Tibial artery (tissue), 4 donors: ENCODE measurements around the gene POLR2J3.
"Not testable (repeated sequence)": the region's sequence is repeated elsewhere in the genome, so short reads cannot be mapped to it uniquely, and the experiment has no call there.

Source experiments
- DNase-seq, 2 donors: peaks; one replicate each; pipeline ENCODE4 v3.0.0-alpha.2; 2019
- H3K27ac ChIP-seq, 2 donors: fragments of 200-600 bp; sonication (generic) in 1 of 2; 1 replicate in 1 of 2; 2 replicates in 1 of 2; pipeline ENCODE4 v1.5.1; 2018 to 2019; ENCODE audit warnings: mild to moderate bottlenecking in 1 of 2
- H3K27me3 ChIP-seq, 2 donors: fragments of 200-600 bp; sonication (generic) in 1 of 2; one replicate each; pipeline versions ENCODE4 v1.5.1 to v1.6.0; 2016 to 2019
- H3K36me3 ChIP-seq, 3 donors: fragments of 200-600 bp; sonication (generic) in 2 of 3; one replicate each; pipeline ENCODE4 v1.5.1; 2016 to 2019; ENCODE audit warnings: mild to moderate bottlenecking in 2 of 3
- H3K4me1 ChIP-seq, 4 donors: fragments of 200-600 bp; sonication (generic) in 2 of 4; 1 replicate in 3 of 4; 2 replicates in 1 of 4; pipeline ENCODE4 v1.5.1; 2016 to 2019
- H3K4me3 ChIP-seq, 2 donors: fragments of 200-600 bp; sonication (generic) in 1 of 2; 1 replicate in 1 of 2; 2 replicates in 1 of 2; pipeline ENCODE4 v1.5.1; 2018 to 2019; ENCODE audit warnings: mild to moderate bottlenecking in 2 of 2
- H3K9me3 ChIP-seq, 3 donors: fragments of 200-600 bp; sonication (generic) in 1 of 3; one replicate each; pipeline ENCODE4 v1.5.1; 2016 to 2019
- intact Hi-C: fragments of 100-400 bp; cut with DNase I; formaldehyde crosslinking; loops from one replicate; pipeline ENCODE4 v1.15.0; 2023; ENCODE audit warnings: low total_unique reads

Gene POLR2J3

GRCh38 chr7:102550808-102551422 lies 21.5 kb downstream of the POLR2J3 start, which contains the start of gene SPDYE2:
Gene SPDYE2, plus strand, starts transcription at chr7:102551226. Its CDS starts 2,030 bp downstream, at chr7:102553256.
- H3K9me3 ChIP-seq, intact Hi-C loops, DNase-seq, H3K36me3 ChIP-seq, H3K4me3 ChIP-seq, H3K4me1 ChIP-seq, H3K27ac ChIP-seq, H3K27me3 ChIP-seq: not testable (repeated sequence)

GRCh38 chr7:102546353-102546752 lies 26.0 kb downstream of the POLR2J3 start:
- H3K9me3 ChIP-seq, intact Hi-C loops, DNase-seq, H3K36me3 ChIP-seq, H3K27me3 ChIP-seq, H3K4me3 ChIP-seq, H3K4me1 ChIP-seq, H3K27ac ChIP-seq: not testable (repeated sequence)

- H3K4me1 ChIP-seq, H3K27ac ChIP-seq, intact Hi-C loops, H3K36me3 ChIP-seq, H3K27me3 ChIP-seq, H3K9me3 ChIP-seq, H3K4me3 ChIP-seq, DNase-seq: not testable (repeated sequence)
Measured at GRCh38 chr7:102545288-102545687, 27.1 kb downstream of the POLR2J3 start.

- H3K4me1 ChIP-seq, H3K27me3 ChIP-seq, H3K4me3 ChIP-seq, DNase-seq, intact Hi-C loops, H3K36me3 ChIP-seq, H3K27ac ChIP-seq, H3K9me3 ChIP-seq: not testable (repeated sequence)
Measured at GRCh38 chr7:102544372-102544771, 28.0 kb downstream of the POLR2J3 start.

- H3K27me3 ChIP-seq, H3K36me3 ChIP-seq, intact Hi-C loops: not testable (repeated sequence)
Measured at GRCh38 chr7:102543596-102543995, 28.8 kb downstream of the POLR2J3 start, which contains the start of gene UPK3BL2. Gene UPK3BL2, minus strand, starts transcription at chr7:102543696. Its CDS starts 60 bp downstream, at chr7:102543636.

DNA sequence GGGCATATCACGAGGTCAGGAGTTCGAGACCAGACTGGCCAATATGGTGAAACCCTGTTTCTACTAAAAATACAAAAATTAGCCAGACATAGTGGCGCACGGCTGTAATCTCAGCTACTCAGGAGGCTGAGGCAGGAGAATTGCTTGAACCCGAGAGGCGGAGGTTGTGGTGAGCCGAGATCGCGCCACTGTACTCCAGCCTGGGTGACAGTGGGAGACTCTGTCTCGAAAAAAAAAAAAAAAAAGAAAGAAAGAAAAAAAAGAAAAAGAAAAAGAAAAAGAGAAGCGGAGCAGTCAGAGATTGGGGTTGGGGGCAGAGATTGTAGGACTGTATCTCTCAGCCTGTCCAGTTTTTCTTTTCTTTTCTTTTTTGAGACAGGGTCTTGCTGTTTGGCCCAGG lies 29.6 kb downstream of the POLR2J3 start:
- H3K4me3 ChIP-seq, H3K4me1 ChIP-seq, H3K36me3 ChIP-seq, H3K27ac ChIP-seq, H3K9me3 ChIP-seq, intact Hi-C loops, H3K27me3 ChIP-seq: not testable (repeated sequence)
- peak in 1 of 2 donors; percentile 17 for DNase-seq

More at GRCh38 chr7:102543596-102543995, 28.8 kb downstream of the POLR2J3 start, which contains the start of gene UPK3BL2:
- not testable (repeated sequence) for H3K4me1 ChIP-seq, H3K9me3 ChIP-seq, H3K4me3 ChIP-seq, H3K27ac ChIP-seq, DNase-seq

- intact Hi-C loops, DNase-seq, H3K36me3 ChIP-seq, H3K9me3 ChIP-seq, H3K27ac ChIP-seq, H3K4me1 ChIP-seq, H3K4me3 ChIP-seq, H3K27me3 ChIP-seq: not testable (repeated sequence)
Measured at GRCh38 chr7:102542083-102542482, 30.3 kb downstream of the POLR2J3 start.

DNA sequence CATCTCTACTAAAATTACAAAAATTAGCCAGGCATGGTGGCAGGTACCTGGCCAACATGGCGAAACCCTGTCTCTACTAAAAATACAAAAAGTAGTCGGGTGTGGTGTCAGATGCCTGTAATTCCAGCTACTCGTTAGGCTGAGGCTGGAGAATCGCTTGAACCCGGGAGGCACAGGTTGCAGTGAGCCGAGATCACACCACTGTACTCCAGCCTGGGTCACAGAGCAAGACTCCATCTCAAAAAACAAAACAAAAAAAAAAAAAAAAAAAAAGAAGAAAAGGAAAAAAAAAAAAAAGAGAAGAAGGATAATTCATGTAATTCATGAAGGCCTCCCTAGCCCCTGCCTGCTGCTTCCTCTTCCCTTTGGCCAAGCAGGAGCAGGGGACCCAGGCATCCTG lies 31.8 kb downstream of the POLR2J3 start:
- peak in 1 of 2 donors; percentile 10 for DNase-seq
- H3K9me3 ChIP-seq: not testable (repeated sequence)

DNA sequence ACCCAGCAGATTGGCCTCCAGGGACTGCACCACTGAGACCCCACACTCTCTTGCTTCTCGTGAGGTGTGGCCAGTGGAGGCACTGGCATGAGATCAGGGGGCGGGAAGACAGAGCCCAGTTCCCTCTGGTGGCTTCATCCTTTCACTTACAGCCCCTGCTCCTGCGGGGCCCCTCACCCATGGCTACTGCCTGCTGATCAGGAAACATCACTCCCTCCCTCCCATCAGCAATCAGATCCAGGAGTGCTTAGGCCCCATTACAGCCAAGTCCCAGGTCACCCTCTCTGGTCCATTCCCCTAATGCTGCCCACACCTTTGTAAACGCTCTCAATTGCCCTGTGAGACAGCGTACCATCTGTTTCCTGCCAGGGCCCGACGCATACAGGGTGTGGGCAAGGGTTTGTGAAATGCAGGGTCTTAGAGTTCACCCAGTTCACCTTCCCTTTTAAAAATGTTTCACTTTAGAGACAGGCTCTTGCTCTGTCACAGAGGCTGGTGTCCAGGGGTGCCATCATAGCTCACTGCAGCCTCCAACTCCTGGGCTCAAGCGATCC lies 37.2 kb downstream of the POLR2J3 start:
- H3K9me3 ChIP-seq, H3K27ac ChIP-seq, intact Hi-C loops, H3K36me3 ChIP-seq, H3K4me3 ChIP-seq, H3K27me3 ChIP-seq, DNase-seq, H3K4me1 ChIP-seq: not testable (repeated sequence)

More for the DNA sequence above, 31.8 kb downstream of the POLR2J3 start:
- H3K27ac ChIP-seq, intact Hi-C loops, H3K36me3 ChIP-seq, H3K4me3 ChIP-seq, H3K27me3 ChIP-seq, H3K4me1 ChIP-seq: not testable (repeated sequence)

GRCh38 chr7:102532127-102532526 lies 40.3 kb downstream of the POLR2J3 start:
- H3K4me3 ChIP-seq, intact Hi-C loops, H3K27ac ChIP-seq, H3K27me3 ChIP-seq, H3K4me1 ChIP-seq, H3K36me3 ChIP-seq, H3K9me3 ChIP-seq, DNase-seq: not testable (repeated sequence)

DNA sequence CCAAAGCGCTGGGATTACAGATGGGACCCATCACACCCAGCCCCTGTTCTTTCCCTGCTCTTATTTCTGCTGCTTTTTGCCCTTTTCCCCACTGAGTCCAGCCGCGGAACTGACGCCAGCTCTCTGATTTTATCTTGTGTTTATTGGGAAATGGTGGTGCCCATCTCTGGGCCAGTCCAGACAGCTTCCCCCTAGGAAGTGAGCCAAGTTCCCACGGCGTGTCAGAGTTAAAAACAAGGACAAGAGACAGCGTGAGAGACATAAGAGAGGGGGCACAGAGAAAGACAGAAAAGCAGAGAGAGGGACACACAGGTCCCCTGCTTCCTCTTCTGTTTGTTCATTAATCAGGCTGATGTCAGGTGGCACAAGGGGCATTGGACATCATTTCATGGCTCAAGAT lies 40.8 kb downstream of the POLR2J3 start:
- intact Hi-C loops, H3K9me3 ChIP-seq, H3K27ac ChIP-seq, H3K27me3 ChIP-seq, H3K4me3 ChIP-seq, H3K4me1 ChIP-seq, H3K36me3 ChIP-seq: not testable (repeated sequence)
- peak in 1 of 2 donors; percentile 24 for DNase-seq

- H3K9me3 ChIP-seq, H3K27me3 ChIP-seq, H3K4me3 ChIP-seq, H3K36me3 ChIP-seq, H3K27ac ChIP-seq, intact Hi-C loops, H3K4me1 ChIP-seq: not testable (repeated sequence)
- peak in 1 of 2 donors; percentile 5 for DNase-seq
Measured at GRCh38 chr7:102527822-102528793, 44.3 kb downstream of the POLR2J3 start.

DNA sequence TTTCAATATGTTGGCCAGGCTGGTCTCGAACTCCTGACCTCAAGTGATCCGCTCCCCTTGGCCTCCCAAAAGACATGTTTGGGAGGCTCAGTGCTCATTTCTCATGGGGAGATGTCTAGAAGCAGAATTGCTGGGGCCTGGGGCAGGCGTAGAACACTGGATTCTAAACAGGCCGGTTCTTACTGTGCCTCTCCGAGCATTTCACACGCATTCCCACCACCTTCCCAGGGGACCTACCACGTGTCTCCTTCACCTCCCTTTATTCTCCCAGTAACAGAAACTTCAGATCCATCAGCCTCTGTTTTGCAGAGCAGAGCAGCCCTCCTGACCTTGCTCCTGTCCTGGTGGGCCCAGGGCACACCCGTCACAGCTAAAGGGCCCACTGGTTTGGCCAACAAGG lies 45.2 kb downstream of the POLR2J3 start:
- DNase-seq, intact Hi-C loops, H3K27ac ChIP-seq, H3K36me3 ChIP-seq, H3K4me3 ChIP-seq, H3K27me3 ChIP-seq, H3K9me3 ChIP-seq, H3K4me1 ChIP-seq: not testable (repeated sequence)

DNA sequence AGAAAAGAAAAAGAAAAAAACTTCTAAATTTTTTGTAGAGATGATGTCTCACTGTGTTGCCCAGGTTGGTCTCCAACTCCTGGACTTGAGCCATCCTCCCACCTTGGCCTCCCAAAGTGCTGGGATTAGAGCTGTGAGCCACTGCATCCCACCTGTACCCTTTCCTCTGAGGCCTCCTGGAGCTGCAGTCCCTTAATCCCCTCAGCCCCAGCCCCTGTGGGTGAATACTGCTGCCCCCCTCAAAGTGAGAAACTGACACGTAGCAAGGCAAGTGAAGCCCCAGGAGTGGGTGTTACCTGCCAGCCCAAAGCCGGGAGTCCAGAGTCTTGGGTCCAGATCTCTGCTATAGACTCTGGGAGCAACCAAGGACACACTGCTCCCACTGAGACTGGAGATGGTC lies 47.6 kb downstream of the POLR2J3 start:
- H3K27me3 ChIP-seq, H3K4me1 ChIP-seq, intact Hi-C loops, H3K36me3 ChIP-seq, H3K9me3 ChIP-seq, H3K27ac ChIP-seq, H3K4me3 ChIP-seq: not testable (repeated sequence)
- DNase-seq: peak in 1 of 2 donors; percentile 3
